ENCODE data around the gene C3orf20.

- no peak for TF ChIP-seq POLR2A (IDR thresholded peaks at IDR 0.05; ENCODE audit: extremely low read depth, insufficient read length)
- no peak for TF ChIP-seq CTCF (IDR thresholded peaks at IDR 0.05; ENCODE audit: low read depth, low read length)
These were observed 98.8 kb downstream of the C3orf20 start for GRCh38 chr3:14773691-14774128.
